Endothelial cell of umbilical vein (primary cell): ENCODE measurements around the gene ZNF543. TPM values are rescaled to one million over a fixed set of nuclear protein-coding genes. Genes with fewer than 3 reads are reported as not detected.

Source experiments
- BruUV-seq: library from RNA; stranded (reverse); fragments of 400-500 nt; replicated peaks from 2 replicates; lab custom pipeline; 2021; lab: Mats Ljungman, UMichigan
- CTCF ChIA-PET: fragments of 300-600, 350-600 bp; sonication (Branson Sonifier 250); formaldehyde crosslinking; loops from one replicate; lab custom pipeline; 2021; ENCODE audit warnings: antibody characterized with exemption, inconsistent platforms; lab: Charles Lee
- POLR2A ChIA-PET: fragments of 300-600, 350-600 bp; sonication (Branson Sonifier 250); formaldehyde crosslinking; loops from one replicate; lab custom pipeline; 2021; ENCODE audit warnings: antibody characterized with exemption, inconsistent platforms; lab: Charles Lee
- DNase-seq: peaks from one replicate; pipeline ENCODE4 v3.0.0-alpha.2; 2011; ENCODE audit warnings: low read depth, low spot score
- FAIRE-seq: peaks from 2 replicates; lab custom pipeline; 2011; peaks lifted over from hg19 to GRCh38; lab: Jason Lieb, UNC
- H2AFZ ChIP-seq: 2 replicates; pipeline ENCODE4 v1.6.0; 2012; ENCODE audit warnings: low read depth, low read length, control low read depth, inconsistent platforms
- H3K27ac ChIP-seq: 2 replicates; pipeline ENCODE4 v1.5.1; 2011; ENCODE audit warnings: low read depth, mild to moderate bottlenecking, control low read depth, low read length, moderate library complexity; ENCODE audit not compliant: insufficient read depth
- H3K27me3 ChIP-seq, 2 experiments: 2 replicates each; pipeline versions ENCODE4 v1.6.0 to v1.6.1; 2011; ENCODE audit warnings: low read length in 2 of 2, mixed read lengths in 1 of 2; ENCODE audit not compliant: control insufficient read depth in 2 of 2, insufficient read depth in 2 of 2
- H3K36me3 ChIP-seq, 2 experiments: 2 replicates in 1 of 2; 3 replicates in 1 of 2; pipeline ENCODE4 v1.5.1; 2011; ENCODE audit warnings: low read length in 2 of 2, mild to moderate bottlenecking in 1 of 2, moderate library complexity in 1 of 2; ENCODE audit not compliant: control insufficient read depth in 2 of 2, insufficient read depth in 2 of 2; ENCODE audit errors: extremely low read depth in 1 of 2
- H3K4me1 ChIP-seq: 3 replicates; pipeline ENCODE4 v1.5.1; 2011; ENCODE audit warnings: mild to moderate bottlenecking, low read length; ENCODE audit not compliant: control insufficient read depth, insufficient read depth; ENCODE audit errors: extremely low read depth
- H3K4me2 ChIP-seq: 2 replicates; pipeline ENCODE4 v1.6.1; 2011; ENCODE audit warnings: low read length, control low read depth, mixed read lengths; ENCODE audit not compliant: insufficient read depth
- H3K4me3 ChIP-seq, 3 experiments: fragments of 200-600 bp in 1 of 3; sonication (generic), shearing (Covaris generic) in 1 of 3; replicated peaks in 1 of 3; 2 replicates each; pipeline ENCODE4 v1.5.1; 2011 to 2016; ENCODE audit warnings: control low read depth in 3 of 3, low read length in 3 of 3, mild to moderate bottlenecking in 2 of 3, inconsistent platforms in 1 of 3, low read depth in 1 of 3, moderate library complexity in 1 of 3; ENCODE audit not compliant: insufficient read depth in 1 of 3
- H3K79me2 ChIP-seq: 2 replicates; pipeline ENCODE4 v1.6.0; 2012; ENCODE audit warnings: low read length, inconsistent platforms; ENCODE audit not compliant: control insufficient read depth, insufficient read depth
- H3K9ac ChIP-seq: replicated peaks from 2 replicates; pipeline ENCODE3; 2011; ENCODE audit warnings: low read length, control low read depth; ENCODE audit not compliant: insufficient read depth; ENCODE audit errors: extremely low read depth
- H3K9me1 ChIP-seq: replicated peaks from 3 replicates; pipeline ENCODE4 v1.6.0; 2011; ENCODE audit warnings: mild to moderate bottlenecking, low read length; ENCODE audit not compliant: control insufficient read depth, insufficient read depth; ENCODE audit errors: extremely low read depth
- H3K9me3 ChIP-seq: replicated peaks from 2 replicates; pipeline ENCODE4 v1.5.1; 2012; ENCODE audit warnings: low read length, inconsistent platforms; ENCODE audit not compliant: control insufficient read depth, insufficient read depth
- H4K20me1 ChIP-seq: replicated peaks from 2 replicates; pipeline ENCODE3; 2011; ENCODE audit warnings: mild to moderate bottlenecking, low read length; ENCODE audit not compliant: control insufficient read depth, insufficient read depth; ENCODE audit errors: extremely low read depth
- CTCF ChIP-seq, 2 donors: IDR thresholded peaks; 1 replicate in 1 of 2; 2 replicates in 1 of 2; pipeline ENCODE4 v1.5.1; 2011; ENCODE audit warnings: low read length in 2 of 2, mild to moderate bottlenecking in 2 of 2, moderate library complexity in 2 of 2, control low read depth in 1 of 2, inconsistent platforms in 1 of 2, low read depth in 1 of 2; ENCODE audit not compliant: insufficient read depth in 1 of 2; ENCODE audit errors: extremely low read depth in 1 of 2
- EZH2 ChIP-seq: IDR thresholded peaks from 2 replicates; pipeline ENCODE4 v1.6.1; 2012; ENCODE audit warnings: borderline replicate concordance, low read depth, mild to moderate bottlenecking, moderate library complexity, low read length, inconsistent platforms; ENCODE audit not compliant: severe bottlenecking
- FOS ChIP-seq: IDR thresholded peaks from 2 replicates; pipeline ENCODE4 v1.6.1; 2011; ENCODE audit warnings: mild to moderate bottlenecking, low read length, moderate library complexity, borderline replicate concordance; ENCODE audit not compliant: insufficient read depth
- GATA2 ChIP-seq: IDR thresholded peaks from 2 replicates; pipeline ENCODE4 v1.7.0; 2011; ENCODE audit warnings: low read depth, mild to moderate bottlenecking, moderate library complexity, mixed read lengths, low read length; ENCODE audit not compliant: insufficient read length, insufficient read depth
- JUN ChIP-seq: IDR thresholded peaks from 2 replicates; pipeline ENCODE4 v1.6.1; 2011; ENCODE audit warnings: borderline replicate concordance, low read depth; ENCODE audit not compliant: insufficient read length, insufficient read depth
- MAX ChIP-seq: IDR thresholded peaks from 2 replicates; pipeline ENCODE4 v1.6.1; 2011; ENCODE audit not compliant: insufficient read depth, insufficient read length
- MYC ChIP-seq: IDR thresholded peaks from one replicate; pipeline ENCODE4 v1.6.1; 2011; ENCODE audit warnings: mild to moderate bottlenecking, low read depth, low read length
- POLR2AphosphoS5 ChIP-seq: IDR thresholded peaks from 2 replicates; pipeline ENCODE4 v1.6.1; 2012; ENCODE audit warnings: low read depth, mild to moderate bottlenecking, control low read depth, low read length, moderate library complexity; ENCODE audit not compliant: insufficient read depth
- dilution Hi-C: fragments of 300-500 bp; cut with MboI; formaldehyde crosslinking; loops from one replicate; pipeline ENCODE4 v1.15.0; 2019; ENCODE audit warnings: low sequenced_read_pairs; ENCODE audit not compliant: extremely low pct_ligation_motif_present
- intact Hi-C: fragments of 100-400 bp; cut with micrococcal nuclease; formaldehyde crosslinking; loops from one replicate; pipeline ENCODE4 v1.10.0; 2022
- polyA plus RNA-seq, 4 experiments: library from polyadenylated mRNA; depleted of rRNA in 3 of 4; stranded (reverse) in 3 of 4; unstranded in 1 of 4; fragments of >200 nt; gene quantifications; 2 replicates each; pipeline versions ENCODE4 v1.2.1 to v1.2.3, GENCODE V29; 2011 to 2012; ENCODE audit warnings: missing spikeins in 1 of 4
- total RNA-seq: library from RNA; stranded (reverse); gene quantifications from 2 replicates; pipeline ENCODE4 v1.2.3, GENCODE V29; 2021

ZNF543 gene
- total and polyA plus RNA-seq, 2 donors (not counting 3 experiments of a cell fraction or from before 2014, with no cell fraction given): 1.1 to 5.3 TPM

- no peaks in the 10 kb centered on the region for H3K9me1 ChIP-seq
- intact Hi-C loops (no loop called here), dilution Hi-C loops (no loop called here)
- CTCF ChIA-PET: no interaction called here
- FAIRE-seq: no peak
- TF ChIP-seq CTCF (IDR thresholded peaks at IDR 0.05; ENCODE audit: extremely low read depth in 1 of 2, insufficient read depth in 1 of 2, low read depth in 1 of 2, low read length in 2 of 2) (no peak), EZH2 (no peak), POLR2AphosphoS5 (no peak), FOS (no peak), JUN (no peak), GATA2 (no peak), MAX (no peak), MYC (no peak)
- no peak for DNase-seq
- no peak overlapping the region for H3K27ac ChIP-seq
- POLR2A ChIA-PET: interaction anchor here (0.6 kb wide), 1 partner anchor 1654 kb away, joined by 3 read pairs; no protein-coding TSS in a partner anchor
- no peak overlapping the region for H2AFZ ChIP-seq
- H3K4me1 ChIP-seq: no peaks in the 10 kb centered on the region
- H3K27me3 ChIP-seq: no peaks in the 10 kb centered on the region
- no TSS peak for BruUV-seq
- peaks cover 74% of the 10 kb centered on the region for H3K79me2 ChIP-seq
- H3K4me3 ChIP-seq: no peak overlapping the region
- H3K9ac ChIP-seq: no peak overlapping the region
- no peak overlapping the region for H3K4me2 ChIP-seq
- no peaks in the 10 kb centered on the region for H4K20me1 ChIP-seq
- H3K36me3 ChIP-seq: peaks cover 44 to 62% of the 10 kb centered on the region in 2 experiments
- peaks cover 22% of the 10 kb centered on the region for H3K9me3 ChIP-seq
Observed at GRCh38 chr19:57288373-57288772, 31.9 kb upstream of the ZNF543 start.
